Natural killer cell (primary cell): ENCODE data around the gene ZNF600. TPM values are rescaled to one million over a fixed set of nuclear protein-coding genes. Genes with fewer than 3 reads are reported as not detected.
"Not testable (repeated sequence)": the region's sequence is repeated elsewhere in the genome, so short reads cannot be mapped to it uniquely, and the experiment has no call there.

ENCODE experiments used
- ATAC-seq, 3 donors: fragments of 150-1000 bp in 2 of 3; fragments of 200-7000 bp in 1 of 3; cut with Tn5 transposase; 1 replicate in 1 of 3; 2 replicates in 2 of 3; pipeline ENCODE4 v1.10.0; 2021; ENCODE audit warnings: mild to moderate bottlenecking in 2 of 3, moderate library complexity in 2 of 3
- DNase-seq, 2 donors: peaks; one replicate each; pipeline versions ENCODE4 v3.0.0 to v3.0.0-alpha.2; 2013 to 2021; ENCODE audit warnings: mixed read lengths in 1 of 2
- H3K27ac ChIP-seq: one replicate; pipeline ENCODE4 v1.5.1; 2013; ENCODE audit warnings: mild to moderate bottlenecking, low read length
- H3K27me3 ChIP-seq: one replicate; pipeline ENCODE4 v1.6.1; 2013; ENCODE audit warnings: low read length; ENCODE audit not compliant: control insufficient read depth, insufficient read depth
- H3K36me3 ChIP-seq: one replicate; pipeline ENCODE4 v1.6.1; 2013; ENCODE audit warnings: low read length; ENCODE audit not compliant: control insufficient read depth, insufficient read depth
- H3K4me1 ChIP-seq: one replicate; pipeline ENCODE4 v1.6.1; 2013; ENCODE audit warnings: low read length; ENCODE audit not compliant: control insufficient read depth, insufficient read depth
- H3K4me3 ChIP-seq: one replicate; pipeline ENCODE4 v1.5.1; 2013; ENCODE audit warnings: low read length
- H3K9me3 ChIP-seq: one replicate; pipeline ENCODE4 v1.6.1; 2013; ENCODE audit warnings: low read length; ENCODE audit not compliant: control insufficient read depth, insufficient read depth
- H3K27ac Mint-ChIP-seq, 2 donors: one replicate each; pipeline ENCODE4 v1.8.0; 2022; ENCODE audit warnings: mild to moderate bottlenecking in 2 of 2, mixed read lengths in 2 of 2, moderate library complexity in 1 of 2
- H3K27me3 Mint-ChIP-seq, 2 donors: one replicate each; pipeline ENCODE4 v1.8.0; 2022; ENCODE audit warnings: low read depth in 2 of 2, mixed read lengths in 2 of 2
- H3K36me3 Mint-ChIP-seq: one replicate; pipeline ENCODE4 v1.8.0; 2022; ENCODE audit warnings: mixed read lengths
- H3K4me1 Mint-ChIP-seq, 2 donors: one replicate each; pipeline ENCODE4 v1.8.0; 2022; ENCODE audit warnings: mixed read lengths in 2 of 2
- H3K4me3 Mint-ChIP-seq: one replicate; pipeline ENCODE4 v1.8.0; 2022; ENCODE audit warnings: mild to moderate bottlenecking, moderate library complexity, mixed read lengths
- H3K9me3 Mint-ChIP-seq, 2 donors: one replicate each; pipeline ENCODE4 v1.8.0; 2022; ENCODE audit warnings: mixed read lengths in 2 of 2
- WGBS: methylation state at CpG from one replicate; pipeline ENCODE4 v1.1.7; 2013; ENCODE audit warnings: missing lambda C conversion rate; ENCODE audit not compliant: insufficient coverage; 5-methylcytosine and 5-hydroxymethylcytosine counted together
- intact Hi-C: fragments of 100-400 bp; cut with micrococcal nuclease; formaldehyde crosslinking; loops from one replicate; pipeline ENCODE4 v1.14.2; 2022
- total RNA-seq, 4 donors: library from RNA; stranded (reverse); fragments of 120-200 nt in 1 of 4; gene quantifications; one replicate each; pipeline versions ENCODE4 v1.2.3 to v1.2.4, GENCODE V29; 2013 to 2022
- TF ChIP-seq, protein P1 (sequence below): fragments of 200-600 bp; IDR thresholded peaks from one replicate; pipeline ENCODE4 v1.8.0; 2022; ENCODE audit warnings: antibody characterized with exemption

Gene ZNF600
- total RNA-seq, 3 donors from 2014 or later (not counting 1 experiment from before 2014, with no cell fraction given): 28.8 to 157 (median 73.1) TPM

DNA sequence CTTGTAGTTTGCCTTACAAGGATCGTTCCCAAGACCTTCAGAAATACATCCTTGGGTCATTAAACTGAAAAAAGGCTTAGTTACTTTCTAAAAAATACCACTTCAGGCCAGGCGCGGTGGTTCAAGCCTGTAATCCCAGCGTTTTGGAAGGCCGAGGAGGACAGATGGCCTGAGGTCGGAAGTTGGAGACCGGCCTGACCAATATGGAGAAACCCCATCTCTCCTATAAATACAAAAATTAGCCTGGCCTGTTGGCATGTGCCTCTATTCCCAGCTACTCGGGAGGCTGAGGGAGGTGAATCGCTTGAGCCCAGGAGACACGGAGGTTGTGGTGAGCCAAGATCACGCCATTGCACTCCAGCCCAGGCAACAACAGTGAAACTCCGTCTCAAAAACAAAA lies 37.1 kb upstream of the ZNF600 start:
- H3K27me3 ChIP-seq: no peaks in the 10 kb centered on the region
- Mint-ChIP-seq H3K27ac (no peak overlapping the region), H3K4me1 (peaks cover 13 to 17% of the 10 kb centered on the region in 2 donors), H3K27me3 (no peaks in the 10 kb centered on the region), H3K36me3 (no peaks in the 10 kb centered on the region), H3K9me3 (no peaks in the 10 kb centered on the region), H3K4me3 (no peak overlapping the region)
- no peaks in the 10 kb centered on the region for H3K9me3 ChIP-seq
- no peak overlapping the region for H3K27ac ChIP-seq
- DNase-seq (no peak), ATAC-seq (no peak)
- intact Hi-C loops: no loop called here
- peaks cover 7% of the 10 kb centered on the region for H3K4me1 ChIP-seq
- no peak overlapping the region for H3K4me3 ChIP-seq
- H3K36me3 ChIP-seq: no peaks in the 10 kb centered on the region
- TF ChIP-seq, protein P1, sequence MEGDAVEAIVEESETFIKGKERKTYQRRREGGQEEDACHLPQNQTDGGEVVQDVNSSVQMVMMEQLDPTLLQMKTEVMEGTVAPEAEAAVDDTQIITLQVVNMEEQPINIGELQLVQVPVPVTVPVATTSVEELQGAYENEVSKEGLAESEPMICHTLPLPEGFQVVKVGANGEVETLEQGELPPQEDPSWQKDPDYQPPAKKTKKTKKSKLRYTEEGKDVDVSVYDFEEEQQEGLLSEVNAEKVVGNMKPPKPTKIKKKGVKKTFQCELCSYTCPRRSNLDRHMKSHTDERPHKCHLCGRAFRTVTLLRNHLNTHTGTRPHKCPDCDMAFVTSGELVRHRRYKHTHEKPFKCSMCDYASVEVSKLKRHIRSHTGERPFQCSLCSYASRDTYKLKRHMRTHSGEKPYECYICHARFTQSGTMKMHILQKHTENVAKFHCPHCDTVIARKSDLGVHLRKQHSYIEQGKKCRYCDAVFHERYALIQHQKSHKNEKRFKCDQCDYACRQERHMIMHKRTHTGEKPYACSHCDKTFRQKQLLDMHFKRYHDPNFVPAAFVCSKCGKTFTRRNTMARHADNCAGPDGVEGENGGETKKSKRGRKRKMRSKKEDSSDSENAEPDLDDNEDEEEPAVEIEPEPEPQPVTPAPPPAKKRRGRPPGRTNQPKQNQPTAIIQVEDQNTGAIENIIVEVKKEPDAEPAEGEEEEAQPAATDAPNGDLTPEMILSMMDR: no peak
- WGBS: 96% methylated on average over 10 of the region's 12 CpGs

DNA sequence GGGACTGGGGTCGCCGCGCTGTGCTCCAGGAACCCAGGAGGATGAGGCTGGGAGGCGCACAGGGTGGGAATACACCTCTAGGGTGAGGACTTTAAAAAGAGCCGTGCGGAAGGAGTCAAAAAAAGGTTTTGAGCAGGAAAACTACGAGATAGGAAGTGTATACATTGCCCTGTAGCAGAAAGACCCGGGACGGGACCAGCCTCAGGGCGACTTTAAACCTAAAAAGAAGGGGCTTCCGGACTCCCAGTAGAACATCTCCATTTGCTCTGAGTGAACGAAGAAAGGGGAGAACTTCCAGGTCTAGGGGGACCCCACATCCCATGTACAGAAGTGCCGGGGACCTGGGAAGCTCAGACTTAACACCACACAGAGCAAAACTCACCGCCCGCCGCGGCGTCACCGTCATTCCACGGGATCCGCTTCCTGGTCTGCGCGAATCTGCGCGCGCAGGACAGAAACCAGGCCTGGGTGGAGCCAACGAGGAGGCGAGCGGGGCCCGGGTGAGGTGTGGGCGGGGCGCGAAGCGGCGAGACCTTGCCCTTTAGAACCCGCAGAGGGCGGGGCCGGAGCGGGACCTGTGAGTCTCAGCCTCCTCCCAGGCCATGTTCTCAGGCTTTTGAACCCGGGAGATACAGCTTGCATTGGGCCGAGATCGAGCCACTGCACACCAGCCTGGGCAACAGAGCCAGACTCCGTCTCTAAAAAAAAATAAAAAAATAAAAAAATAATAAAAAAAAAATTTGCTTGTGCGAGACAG lies 34.8 kb upstream of the ZNF600 start, which contains the start of gene ZNF28:
ZNF28 (minus strand) TSS at position 430 of the 757 bp plus-strand sequence. CDS start 3,675 bp downstream, outside the sequence.
- H3K36me3 ChIP-seq, H3K36me3 Mint-ChIP-seq, H3K27me3 ChIP-seq, H3K9me3 ChIP-seq, H3K27me3 Mint-ChIP-seq, H3K4me1 ChIP-seq, H3K9me3 Mint-ChIP-seq: not testable (repeated sequence)
- H3K27ac ChIP-seq: peak within 1 kb of the TSS; percentile 63
- 1% methylated on average over 34 of the region's 44 CpGs for WGBS
- H3K4me3 ChIP-seq: peak within 1 kb of the TSS; percentile 84
- H3K27ac Mint-ChIP-seq: peak within 1 kb of the TSS; percentile 82 to 92
- peaks cover 22 to 29% of the 10 kb centered on the region in 2 donors for H3K4me1 Mint-ChIP-seq
- ATAC-seq: peak; percentile 99 to 100 (median 99)
- DNase-seq: peak; percentile 54 to 60
- intact Hi-C loops: loop anchor here (1.0 kb wide), 1 partner anchor 34 kb away; no protein-coding TSS in a partner anchor
- H3K4me3 Mint-ChIP-seq: peak within 1 kb of the TSS; percentile 93

DNA sequence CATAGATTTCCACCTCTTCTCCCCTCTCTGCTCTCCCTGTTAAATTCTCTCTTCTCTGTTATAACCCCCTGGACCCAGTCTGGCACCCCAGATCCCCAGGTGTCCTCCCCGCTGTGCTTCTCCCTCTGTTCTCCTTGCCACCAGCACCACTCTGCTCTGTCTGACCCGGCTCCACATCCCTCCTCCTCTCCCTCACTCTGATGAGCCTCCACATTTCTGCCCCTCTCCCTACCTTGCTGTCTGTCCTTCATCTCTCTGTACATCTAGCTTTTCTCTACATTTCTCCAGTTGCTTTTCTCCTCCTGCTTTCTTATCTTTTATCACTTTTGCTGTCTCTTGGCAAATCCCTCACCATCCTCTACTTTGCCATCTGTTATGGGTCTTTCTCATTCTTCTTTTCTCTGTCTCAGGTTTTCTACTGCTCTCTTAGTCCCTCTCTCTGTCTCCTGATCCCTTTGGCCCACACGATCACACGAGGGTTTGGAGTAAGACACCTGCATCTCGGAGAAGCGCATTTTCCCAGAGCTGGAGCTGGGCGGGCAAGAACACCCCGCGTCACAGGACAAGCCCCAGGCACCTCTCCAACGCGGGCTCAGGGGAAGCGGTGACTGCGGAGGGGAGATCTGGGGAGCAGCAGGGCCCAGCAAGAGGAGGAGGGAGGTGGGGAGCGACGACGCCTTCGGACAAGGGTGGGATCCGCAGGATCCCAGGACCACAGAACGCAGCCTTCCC lies 34.0 kb upstream of the ZNF600 start:
- Mint-ChIP-seq H3K4me3 (peak overlapping the region; percentile 93), H3K27ac (peak overlapping the region; percentile 82 to 92), H3K4me1 (peaks cover 22 to 29% of the 10 kb centered on the region in 2 donors)
- DNase-seq (peak; percentile 19 to 29), ATAC-seq (peak; percentile 11 to 21 (median 11))
- WGBS: 9% methylated on average over 19 of the region's 19 CpGs
- intact Hi-C loops: loop anchor here (1.0 kb wide), 1 partner anchor 35 kb away; no protein-coding TSS in a partner anchor
- H3K36me3 ChIP-seq, H3K9me3 ChIP-seq, H3K4me1 ChIP-seq, H3K27me3 ChIP-seq, H3K27me3 Mint-ChIP-seq, H3K36me3 Mint-ChIP-seq, H3K9me3 Mint-ChIP-seq: not testable (repeated sequence)
- peak overlapping the region; percentile 84 for H3K4me3 ChIP-seq
- H3K27ac ChIP-seq: peak overlapping the region; percentile 63

DNA sequence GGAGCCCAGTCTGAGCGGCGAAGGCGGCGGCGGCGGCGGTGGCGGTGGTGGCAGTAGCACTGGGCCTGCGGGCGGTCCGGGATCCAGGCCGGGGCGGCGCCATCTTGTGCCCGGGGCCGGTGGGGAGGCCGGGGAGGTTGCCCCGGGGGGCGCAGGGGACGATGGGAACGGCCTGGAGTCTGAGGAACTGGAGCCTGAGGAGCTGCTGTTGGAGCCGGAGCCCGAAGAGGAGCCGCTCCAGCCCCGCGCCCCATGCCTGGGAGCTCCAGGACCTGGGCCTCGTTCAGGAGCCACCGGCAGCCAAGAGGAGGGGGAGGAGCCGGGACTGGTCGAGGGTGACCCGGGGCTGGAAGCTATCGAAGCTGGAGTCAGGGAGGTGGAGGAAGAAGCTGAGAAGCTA lies 23.2 kb upstream of the ZNF600 start:
- Histone ChIP-seq H3K36me3 (peaks cover 31% of the 10 kb centered on the region), H3K27ac (no peak overlapping the region), H3K4me1 (no peaks in the 10 kb centered on the region), H3K4me3 (no peak overlapping the region), H3K9me3 (peaks cover 15% of the 10 kb centered on the region), H3K27me3 (no peaks in the 10 kb centered on the region)
- 96% methylated on average over 32 of the region's 32 CpGs for WGBS
- ATAC-seq (no peak), DNase-seq (no peak)
- no peaks in the 10 kb centered on the region for H3K27me3 Mint-ChIP-seq
- peaks cover 4% of the 10 kb centered on the region in 2 donors for H3K4me1 Mint-ChIP-seq
- peaks cover 2% of the 10 kb centered on the region for H3K36me3 Mint-ChIP-seq
- no peak overlapping the region for H3K27ac Mint-ChIP-seq
- TF ChIP-seq, protein P1: no peak
- H3K9me3 Mint-ChIP-seq: peaks cover 0 to 5% of the 10 kb centered on the region in 2 donors
- intact Hi-C loops: no loop called here
- no peak overlapping the region for H3K4me3 Mint-ChIP-seq

DNA sequence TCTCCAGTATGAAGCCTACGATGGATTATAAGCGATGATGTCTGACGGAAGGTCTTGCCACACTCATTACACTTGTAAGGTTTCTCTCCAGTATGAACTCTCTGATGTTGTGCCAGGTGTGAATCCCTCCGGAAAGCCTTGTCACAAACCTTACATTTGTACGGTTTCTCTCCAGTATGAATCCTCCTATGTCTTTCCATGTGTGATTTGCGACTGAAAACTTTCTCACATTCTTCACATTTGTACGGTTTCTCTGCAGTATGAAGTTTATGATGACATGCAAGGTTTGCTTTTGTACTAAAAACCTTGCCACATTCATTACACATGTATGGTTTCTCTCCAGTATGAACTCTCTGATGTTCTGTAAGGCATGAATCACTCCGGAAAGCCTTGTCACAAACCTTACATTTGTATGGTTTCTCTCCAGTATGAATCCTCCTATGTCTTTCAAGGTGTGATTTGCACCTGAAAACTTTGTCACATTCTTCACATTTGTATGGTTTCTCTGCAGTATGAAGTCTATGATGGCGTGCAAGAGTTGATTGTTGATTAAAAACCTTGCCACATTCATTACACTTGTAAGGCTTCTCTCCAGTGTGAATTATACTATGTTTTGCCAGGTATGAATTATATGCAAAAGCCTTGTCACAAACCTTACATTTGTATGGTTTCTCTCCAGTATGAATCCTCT lies 13.5 kb upstream of the ZNF600 start:
- H3K9me3 ChIP-seq: peaks cover 72% of the 10 kb centered on the region
- WGBS: 100% methylated on average over 8 of the region's 9 CpGs
- H3K4me1 ChIP-seq, H3K27me3 Mint-ChIP-seq, intact Hi-C loops, H3K4me3 ChIP-seq, H3K4me1 Mint-ChIP-seq, H3K4me3 Mint-ChIP-seq, H3K27ac Mint-ChIP-seq, DNase-seq, ATAC-seq, H3K27me3 ChIP-seq, H3K27ac ChIP-seq: not testable (repeated sequence)
- Mint-ChIP-seq H3K9me3 (peaks cover 9 to 20% of the 10 kb centered on the region in 2 donors), H3K36me3 (peaks cover 70% of the 10 kb centered on the region)
- peaks cover 35% of the 10 kb centered on the region for H3K36me3 ChIP-seq
